ENCODE data around the gene RFTN2.
"Not testable (repeated sequence)": the region's sequence is repeated elsewhere in the genome, so short reads cannot be mapped to it uniquely, and the experiment has no call there.

Gene RFTN2, protein sequence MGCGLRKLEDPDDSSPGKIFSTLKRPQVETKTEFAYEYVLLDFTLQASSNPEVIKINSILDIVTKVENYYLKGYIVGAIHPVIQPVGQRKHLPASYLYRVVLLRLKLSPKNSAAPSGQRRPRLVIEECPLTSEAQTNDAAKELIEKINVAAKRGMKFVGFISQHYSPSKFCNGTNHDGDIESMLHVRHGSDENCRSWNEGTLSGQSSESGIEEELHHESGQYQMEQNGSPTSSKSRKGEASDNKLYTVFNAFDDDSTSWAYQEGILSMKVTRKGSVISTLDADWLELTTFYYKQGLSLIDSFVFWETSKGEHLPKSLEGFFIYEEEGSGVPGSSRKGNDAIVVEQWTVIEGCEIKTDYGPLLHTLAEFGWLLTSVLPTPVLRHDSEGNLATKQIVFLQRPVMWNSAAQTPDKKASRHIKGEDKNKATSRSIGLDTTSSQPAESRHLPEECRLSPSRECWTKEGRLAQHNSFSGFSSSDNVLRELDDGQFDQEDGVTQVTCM

GRCh38 chr2:197675246-197675645, at the start of gene RFTN2:
TSS of gene RFTN2 (minus strand) at chr2:197675587. CDS start at chr2:197675458, 129 bp downstream.
- no peak for DNase-seq

- DNase-seq = no peak
Observed at GRCh38 chr2:197717863-197718262, 42.5 kb upstream of the RFTN2 start.

DNA sequence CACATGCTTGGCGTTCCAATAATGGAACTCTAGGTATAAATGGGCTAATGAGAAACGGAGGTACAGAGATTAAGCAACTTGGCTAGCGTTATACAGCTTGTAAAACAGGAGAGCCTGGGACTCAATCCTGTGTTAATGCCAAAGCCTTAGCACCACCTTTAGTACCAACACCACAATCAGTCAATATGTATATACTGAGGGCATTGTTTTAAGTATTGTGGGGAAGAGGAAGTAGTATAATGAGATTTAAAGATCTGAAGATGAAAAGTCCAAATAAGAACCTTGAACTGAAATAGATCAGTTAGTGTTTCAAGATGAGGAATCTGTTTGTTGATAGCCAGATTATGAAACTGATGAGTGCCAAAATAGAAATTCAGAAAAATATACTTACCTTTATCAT, 37.9 kb upstream of the RFTN2 start:
- no peak for DNase-seq

DNA sequence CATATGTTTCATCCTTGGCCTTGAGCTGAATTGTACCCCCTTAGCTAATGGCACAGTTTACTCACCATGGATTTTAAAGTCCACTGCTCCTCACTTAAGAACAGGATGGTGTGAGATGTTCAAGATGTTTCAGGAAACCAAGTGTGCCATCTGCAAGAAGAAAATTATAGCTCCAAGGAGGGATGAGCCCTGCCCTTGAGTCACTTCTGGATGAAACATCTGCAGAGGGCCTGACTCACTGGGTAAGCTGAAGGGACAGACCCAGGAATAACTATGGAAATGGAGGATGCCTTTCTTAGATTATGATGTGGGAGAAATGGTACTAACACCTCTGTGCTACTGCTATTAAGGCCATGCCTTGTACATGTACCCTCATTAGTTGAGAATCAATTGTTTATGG, 36.2 kb upstream of the RFTN2 start:
- no peak for DNase-seq

DNA sequence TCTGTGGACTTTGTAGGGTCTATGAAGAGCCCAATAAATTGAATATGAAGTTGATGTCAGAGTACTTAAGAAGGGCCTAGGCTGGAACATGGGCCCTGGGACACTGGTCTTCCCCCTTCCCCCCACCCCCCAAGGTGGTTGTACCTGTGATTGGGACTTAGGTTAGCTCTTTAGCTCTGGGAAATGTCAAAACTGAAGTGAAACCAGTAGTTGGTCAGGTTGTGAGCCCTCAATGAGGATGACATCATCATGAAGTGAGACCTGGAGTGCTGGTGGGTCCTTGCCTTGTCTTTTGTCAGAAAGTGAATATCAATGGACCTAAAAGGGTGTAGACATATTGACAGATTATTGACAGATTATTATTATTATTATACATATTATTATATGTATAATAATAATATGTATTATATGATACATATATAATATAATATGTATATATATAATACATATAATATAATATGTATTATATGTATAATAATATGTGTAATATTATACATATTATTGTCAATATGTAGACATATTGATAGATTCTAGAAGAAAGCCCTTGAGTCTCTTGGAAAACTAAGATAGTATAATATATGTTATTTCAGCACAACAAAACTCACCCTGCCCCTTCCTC, 35.1 kb upstream of the RFTN2 start:
- no peak for DNase-seq

GRCh38 chr2:197709140-197709539, 33.8 kb upstream of the RFTN2 start:
- DNase-seq = not testable (repeated sequence)

DNA sequence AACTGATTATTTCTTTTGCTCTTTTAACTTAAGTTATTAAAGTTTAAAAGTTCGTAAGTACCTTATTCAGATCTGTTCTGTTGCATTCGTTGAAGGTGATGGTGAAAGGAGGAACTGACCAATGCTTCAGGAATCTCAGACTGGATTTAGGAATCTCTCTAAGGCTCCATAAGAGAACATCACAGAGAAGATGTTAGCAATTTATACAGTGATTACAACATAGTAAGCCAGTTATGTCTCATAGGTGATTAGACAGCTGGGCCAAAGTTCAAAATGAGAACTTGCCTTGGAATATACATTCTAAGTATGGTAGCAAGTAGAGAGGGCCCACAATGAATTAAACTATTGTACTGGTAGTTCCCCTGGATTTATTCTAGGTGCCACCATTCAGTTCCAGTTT, 32.9 kb upstream of the RFTN2 start:
- no peak for DNase-seq

GRCh38 chr2:197707316-197708213, 32.2 kb upstream of the RFTN2 start:
- DNase-seq = no peak

DNA sequence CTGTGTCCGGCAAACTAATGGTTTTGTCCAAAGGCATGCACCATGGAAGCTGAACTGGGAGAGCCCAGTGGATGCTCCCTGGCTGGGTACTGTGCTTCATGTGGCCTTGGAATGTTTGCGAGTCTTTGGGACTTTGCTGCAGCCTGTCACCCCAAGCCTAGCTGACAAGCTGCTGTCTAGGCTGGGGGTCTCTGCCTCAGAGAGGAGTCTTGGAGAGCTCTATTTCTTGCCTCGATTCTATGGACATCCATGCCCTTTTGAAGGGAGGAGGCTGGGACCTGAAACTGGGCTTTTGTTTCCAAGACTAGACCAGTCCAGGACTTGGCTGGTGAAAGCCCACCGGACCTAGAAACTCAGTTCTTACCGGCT, 31.4 kb upstream of the RFTN2 start:
- no peak for DNase-seq

- DNase-seq = peak in 1 of 4 experiments; percentile 14
Observed at GRCh38 chr2:197705912-197706838, 30.8 kb upstream of the RFTN2 start.

DNA sequence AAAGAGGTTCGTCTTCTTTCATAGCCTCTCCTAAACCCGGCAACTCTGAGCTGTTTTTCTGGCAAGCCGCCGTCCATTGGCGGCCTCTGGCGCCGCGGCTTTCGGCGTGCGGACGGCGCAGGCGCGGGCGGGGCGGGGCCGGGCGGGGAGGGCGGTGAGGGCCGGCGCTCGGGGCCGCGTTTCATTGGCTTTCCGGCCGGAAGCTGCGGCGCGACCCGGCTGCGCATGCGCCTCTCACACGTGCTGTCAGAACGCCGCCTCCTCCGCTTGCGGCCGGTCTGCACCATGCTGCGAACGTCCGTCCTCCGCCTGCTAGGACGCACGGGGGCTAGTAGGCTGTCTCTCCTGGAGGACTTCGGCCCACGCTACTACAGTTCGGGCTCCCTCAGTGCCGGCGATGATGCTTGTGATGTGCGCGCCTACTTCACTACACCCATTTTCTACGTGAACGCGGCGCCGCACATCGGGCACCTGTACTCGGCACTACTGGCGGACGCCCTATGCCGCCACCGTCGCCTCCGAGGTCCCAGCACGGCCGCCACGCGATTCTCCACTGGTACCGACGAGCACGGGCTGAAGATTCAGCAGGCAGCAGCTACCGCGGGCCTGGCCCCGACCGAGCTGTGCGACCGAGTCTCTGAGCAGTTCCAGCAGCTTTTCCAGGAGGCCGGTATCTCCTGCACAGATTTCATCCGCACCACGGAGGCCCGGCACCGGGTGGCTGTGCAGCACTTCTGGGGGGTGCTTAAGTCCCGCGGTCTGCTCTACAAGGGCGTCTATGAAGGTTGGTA, 29.9 kb upstream of the RFTN2 start, which contains the start of gene MARS2:
Gene MARS2 (plus strand): TSS at position 249 of the 791 bp plus-strand sequence. CDS start 37 bp downstream, at position 286.
- DNase-seq = peak; percentile 77 to 91 (median 88)

- DNase-seq = no peak
Observed at GRCh38 chr2:197704434-197705120, 29.2 kb upstream of the RFTN2 start.

DNA sequence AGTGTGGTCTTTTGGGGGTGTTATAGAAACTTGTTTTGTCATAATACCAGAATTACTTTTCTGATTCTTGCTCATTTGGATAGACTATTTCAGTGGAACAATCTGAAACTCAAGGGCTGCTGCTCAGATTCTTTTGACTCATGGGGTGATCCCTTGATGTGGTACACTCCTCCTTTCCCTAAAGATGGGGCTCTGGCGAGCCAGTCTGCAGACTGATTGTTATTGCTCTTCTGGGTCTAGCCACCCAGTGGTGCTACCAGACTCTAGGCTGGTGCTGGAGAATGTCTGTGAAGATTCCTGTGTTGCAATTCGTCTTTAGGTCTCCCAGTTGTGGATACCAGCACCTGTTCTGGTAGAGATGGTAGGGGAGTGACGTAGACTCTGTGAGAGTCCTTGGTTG, 25.6 kb upstream of the RFTN2 start:
- no peak for DNase-seq

DNA sequence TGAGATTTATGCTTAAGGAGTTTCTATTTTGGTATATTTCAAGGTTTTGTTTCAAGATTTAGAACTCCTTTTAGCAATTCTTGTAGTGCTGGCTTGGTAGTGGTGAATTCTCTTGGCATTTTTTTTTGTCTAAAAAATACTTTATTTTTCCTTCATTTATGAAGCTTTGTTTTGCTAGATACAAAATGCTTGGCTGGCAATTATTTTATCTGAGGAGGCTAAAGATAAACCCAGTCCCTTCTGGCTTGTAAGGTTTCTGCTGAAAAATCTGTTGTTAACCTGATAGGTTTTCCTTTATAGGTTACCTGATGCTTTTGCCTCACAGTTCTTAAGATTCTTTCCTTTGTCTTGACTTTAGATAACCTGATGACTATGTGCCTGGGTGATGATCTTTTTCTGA, 24.3 kb upstream of the RFTN2 start:
- DNase-seq = not testable (repeated sequence)

DNA sequence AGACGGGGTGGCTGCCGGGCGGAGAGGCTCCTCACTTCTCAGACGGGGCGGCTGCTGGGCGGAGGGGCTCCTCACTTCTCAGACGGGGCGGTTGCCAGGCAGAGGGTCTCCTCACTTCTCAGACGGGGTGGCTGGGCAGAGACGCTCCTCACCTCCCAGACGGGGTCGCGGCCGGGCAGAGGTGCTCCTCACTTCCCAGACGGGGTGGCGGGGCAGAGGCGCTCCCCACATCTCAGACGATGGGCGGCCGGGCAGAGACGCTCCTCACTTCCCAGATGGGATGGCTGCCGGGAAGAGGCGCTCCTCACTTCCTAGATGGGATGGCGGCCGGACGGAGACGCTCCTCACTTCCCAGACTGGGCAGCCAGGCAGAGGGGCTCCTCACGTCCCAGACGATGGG, 21.2 kb upstream of the RFTN2 start:
- not testable (repeated sequence) for DNase-seq

DNA sequence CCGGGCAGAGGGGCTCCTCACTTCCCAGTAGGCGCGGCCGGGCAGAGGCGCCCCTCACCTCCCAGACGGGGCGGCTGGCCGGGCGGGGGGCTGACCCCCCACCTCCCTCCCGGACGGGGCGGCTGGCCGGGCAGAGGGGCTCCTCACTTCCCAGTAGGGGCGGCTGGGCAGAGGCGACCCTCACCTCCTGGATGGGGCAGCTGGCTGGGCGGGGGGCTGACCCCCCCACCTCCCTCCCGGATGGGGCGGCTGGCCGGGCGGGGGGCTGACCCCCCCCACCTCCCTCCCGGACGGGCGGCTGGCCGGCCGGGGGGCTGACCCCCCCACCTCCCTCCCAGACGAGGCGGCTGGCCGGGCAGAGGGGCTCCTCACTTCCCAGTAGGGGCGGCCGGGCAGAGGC, 20.6 kb upstream of the RFTN2 start:
- not testable (repeated sequence) for DNase-seq

DNA sequence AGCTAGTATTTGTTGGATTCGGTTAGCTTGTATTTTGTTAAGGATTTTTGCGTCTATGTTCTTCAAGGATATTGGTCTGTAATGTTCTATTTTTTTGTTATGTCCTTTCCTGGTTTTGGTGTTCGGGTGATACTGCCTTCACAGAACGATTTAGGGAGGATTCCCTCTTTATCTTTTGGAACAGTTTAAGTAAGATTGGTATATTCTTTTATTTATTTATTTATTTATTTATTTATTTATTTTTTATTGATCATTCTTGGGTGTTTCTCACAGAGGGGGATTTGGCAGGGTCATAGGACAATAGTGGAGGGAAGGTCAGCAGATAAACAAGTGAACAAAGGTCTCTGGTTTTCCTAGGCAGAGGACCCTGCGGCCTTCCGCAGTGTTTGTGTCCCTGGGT, 19.8 kb upstream of the RFTN2 start:
- not testable (repeated sequence) for DNase-seq

GRCh38 chr2:197677483-197677882, 2.1 kb upstream of the RFTN2 start:
- DNase-seq = no peak

GRCh38 chr2:197677056-197677455, 1.7 kb upstream of the RFTN2 start:
- DNase-seq = no peak

DNA sequence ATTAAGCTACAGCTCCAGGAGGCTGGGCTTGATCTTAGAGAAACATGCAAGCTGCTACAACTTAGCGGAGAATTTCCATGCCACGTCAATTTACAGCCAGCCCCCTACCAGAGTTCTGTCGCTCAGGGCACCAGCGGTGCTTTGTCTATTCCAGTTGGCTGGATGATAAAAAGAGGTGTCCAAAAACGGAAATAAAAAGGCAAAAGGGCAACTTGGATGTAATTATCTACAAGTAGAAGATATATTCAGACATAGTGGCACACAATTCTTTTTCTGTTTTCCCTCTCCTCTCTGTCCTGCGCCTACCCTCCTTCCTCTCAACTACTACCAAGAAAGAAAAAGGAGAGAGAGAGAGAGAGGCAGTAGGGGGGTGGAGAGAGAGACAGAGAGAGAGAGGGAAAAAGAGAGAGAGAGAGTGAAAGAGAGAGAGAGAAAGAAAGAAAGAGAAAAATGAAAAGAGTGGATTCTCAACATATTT, 363 bp upstream of the RFTN2 start:
- DNase-seq = no peak
